Spleen (tissue), 7 donors: ENCODE results near the gene LDLRAD4.

Source experiments
- CTCF ChIP-seq, 11 experiments: fragments of 200-600 bp in 7 of 11; fragments of 450-650 bp in 4 of 11; sonication (generic) in 4 of 11; IDR thresholded peaks in 8 of 11; conservative IDR thresholded peaks in 3 of 11; 1 replicate in 7 of 11; 2 replicates in 4 of 11; pipeline versions ENCODE4 v1.4.0 to v1.8.0; 2016 to 2021; ENCODE audit warnings: antibody characterized with exemption in 11 of 11, inconsistent platforms in 4 of 11, mild to moderate bottlenecking in 1 of 11
- POLR2A ChIP-seq, 3 donors: fragments of 450-650 bp; IDR thresholded peaks; one replicate each; pipeline ENCODE4 v1.5.1; 2017; ENCODE audit warnings: antibody characterized with exemption in 3 of 3, mild to moderate bottlenecking in 1 of 3
- donor health status: DM: no; HTN: no; CAD: no; lungs with moderate emphysema.
- donor health status: DM: no; HTN: no; CAD: no.
- donor health status: DM: no; HTN: no; CAD: no.

- TF ChIP-seq CTCF (IDR thresholded peaks at IDR 0.05 in 8 of 11, conservative IDR thresholded peaks at IDR 0.05 in 3 of 11) (no peak), POLR2A (IDR thresholded peaks at IDR 0.05) (no peak)
Measured at GRCh38 chr18:13681701-13682100, 463.1 kb downstream of the LDLRAD4 start.
